ENCODE data around the gene SND1. TPM values are rescaled to one million over a fixed set of nuclear protein-coding genes. Genes with fewer than 3 reads are reported as not detected.

Gene SND1
- total RNA-seq, 1 donor from 2014 or later: 232 TPM

DNA sequence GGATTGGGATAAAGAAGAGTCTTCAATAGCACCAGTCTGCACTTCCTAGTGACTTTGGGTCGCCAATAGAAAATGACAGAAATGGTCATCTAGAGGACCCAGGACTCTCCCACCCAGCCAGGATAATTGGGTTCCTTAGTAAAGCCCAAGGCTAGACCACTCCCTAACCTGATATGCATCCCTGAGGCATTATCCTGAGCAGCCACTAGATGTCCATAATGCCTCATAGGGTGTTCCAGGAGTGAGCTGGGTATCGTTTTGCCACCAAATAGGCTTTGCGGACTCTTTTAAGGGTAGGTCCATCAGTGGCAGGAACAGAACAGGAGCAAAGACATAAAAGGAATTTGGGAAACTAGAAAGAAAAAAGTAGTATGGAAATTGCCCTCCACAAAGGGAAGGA, 383.7 kb downstream of the SND1 start:
- TF ChIP-seq, protein P1, sequence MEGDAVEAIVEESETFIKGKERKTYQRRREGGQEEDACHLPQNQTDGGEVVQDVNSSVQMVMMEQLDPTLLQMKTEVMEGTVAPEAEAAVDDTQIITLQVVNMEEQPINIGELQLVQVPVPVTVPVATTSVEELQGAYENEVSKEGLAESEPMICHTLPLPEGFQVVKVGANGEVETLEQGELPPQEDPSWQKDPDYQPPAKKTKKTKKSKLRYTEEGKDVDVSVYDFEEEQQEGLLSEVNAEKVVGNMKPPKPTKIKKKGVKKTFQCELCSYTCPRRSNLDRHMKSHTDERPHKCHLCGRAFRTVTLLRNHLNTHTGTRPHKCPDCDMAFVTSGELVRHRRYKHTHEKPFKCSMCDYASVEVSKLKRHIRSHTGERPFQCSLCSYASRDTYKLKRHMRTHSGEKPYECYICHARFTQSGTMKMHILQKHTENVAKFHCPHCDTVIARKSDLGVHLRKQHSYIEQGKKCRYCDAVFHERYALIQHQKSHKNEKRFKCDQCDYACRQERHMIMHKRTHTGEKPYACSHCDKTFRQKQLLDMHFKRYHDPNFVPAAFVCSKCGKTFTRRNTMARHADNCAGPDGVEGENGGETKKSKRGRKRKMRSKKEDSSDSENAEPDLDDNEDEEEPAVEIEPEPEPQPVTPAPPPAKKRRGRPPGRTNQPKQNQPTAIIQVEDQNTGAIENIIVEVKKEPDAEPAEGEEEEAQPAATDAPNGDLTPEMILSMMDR (IDR thresholded peaks at IDR 0.05; ENCODE audit: insufficient read depth, low read length, severe bottlenecking): peak; percentile 31
- DNase-seq (ENCODE audit: low read depth) (no peak), FAIRE-seq (no peak)
- Histone ChIP-seq H3K27me3 (ENCODE audit: control insufficient read depth, insufficient read depth, low read length) (no peaks in the 10 kb centered on the region), H3K4me3 (ENCODE audit: low read depth, low read length) (no peak overlapping the region), H3K36me3 (ENCODE audit: control insufficient read depth, insufficient read depth, low read length) (no peaks in the 10 kb centered on the region)

DNA sequence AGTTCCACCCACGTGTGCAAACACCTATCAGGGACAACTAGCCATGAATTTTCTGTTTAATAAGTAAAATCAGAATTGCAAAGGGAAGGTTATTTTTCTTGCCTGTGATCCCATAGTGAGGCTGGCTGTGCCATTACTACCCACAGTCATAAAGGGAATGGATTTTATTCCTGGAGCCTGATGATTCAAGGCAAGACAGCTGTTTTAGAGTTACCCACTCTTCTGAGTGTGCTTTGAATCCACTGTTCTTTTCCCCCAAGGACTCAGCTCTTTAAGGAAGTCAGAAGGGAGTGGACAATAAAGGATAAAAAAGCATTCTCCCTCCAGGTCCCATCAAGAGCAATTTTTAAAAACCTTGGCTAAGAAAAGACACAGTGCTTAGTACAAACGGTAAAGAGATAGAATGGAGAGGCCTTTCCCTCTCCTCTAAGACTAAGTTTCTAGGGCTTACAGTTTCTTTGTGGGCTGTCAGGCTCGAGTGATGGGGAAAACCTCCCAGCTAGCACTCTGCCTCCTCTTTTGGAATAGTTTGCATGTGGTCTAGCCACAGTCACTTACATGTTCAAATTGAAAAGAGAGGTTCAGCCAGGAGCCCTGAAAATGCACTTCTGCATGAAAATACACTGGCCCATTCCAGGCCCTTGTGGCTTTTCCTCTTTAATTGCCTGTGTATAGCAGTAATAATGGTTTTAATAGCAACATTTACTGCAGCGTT, 384.4 kb downstream of the SND1 start:
- TF ChIP-seq, protein P1 (IDR thresholded peaks at IDR 0.05; ENCODE audit: insufficient read depth, low read length, severe bottlenecking): no peak
- no peak for FAIRE-seq

DNA sequence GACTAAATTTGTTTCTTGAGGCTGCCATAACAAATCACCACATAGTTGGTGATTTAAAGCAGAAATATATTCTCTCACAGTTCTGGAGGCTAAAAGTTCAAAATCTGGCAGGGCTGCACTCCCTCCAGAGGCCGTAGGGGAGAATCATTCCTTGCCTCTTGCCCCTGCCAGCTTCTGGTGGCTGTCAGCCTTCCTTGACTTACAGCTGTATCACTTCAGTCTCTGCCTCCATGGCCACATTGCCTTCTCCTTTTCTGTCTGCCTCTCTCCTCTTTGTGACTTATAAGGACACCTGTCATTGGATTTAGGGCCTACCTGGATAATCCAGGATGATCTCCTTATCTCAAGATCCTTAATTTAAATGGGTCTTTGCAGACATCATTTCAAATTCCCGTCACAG, 385.1 kb downstream of the SND1 start:
- Histone ChIP-seq H3K36me3 (ENCODE audit: control insufficient read depth, insufficient read depth, low read length) (peaks cover under 1% of the 10 kb centered on the region), H3K27me3 (ENCODE audit: control insufficient read depth, insufficient read depth, low read length) (no peaks in the 10 kb centered on the region), H3K4me3 (ENCODE audit: low read depth, low read length) (no peak overlapping the region)
- TF ChIP-seq, protein P1 (IDR thresholded peaks at IDR 0.05; ENCODE audit: insufficient read depth, low read length, severe bottlenecking): no peak
- FAIRE-seq (no peak), DNase-seq (ENCODE audit: low read depth) (no peak)

More for the DNA sequence above, 384.4 kb downstream of the SND1 start:
- H3K36me3 ChIP-seq (ENCODE audit: control insufficient read depth, insufficient read depth, low read length): no peaks in the 10 kb centered on the region
- DNase-seq (ENCODE audit: low read depth): no peak
- H3K4me3 ChIP-seq (ENCODE audit: low read depth, low read length): no peak overlapping the region
- H3K27me3 ChIP-seq (ENCODE audit: control insufficient read depth, insufficient read depth, low read length): no peaks in the 10 kb centered on the region

DNA sequence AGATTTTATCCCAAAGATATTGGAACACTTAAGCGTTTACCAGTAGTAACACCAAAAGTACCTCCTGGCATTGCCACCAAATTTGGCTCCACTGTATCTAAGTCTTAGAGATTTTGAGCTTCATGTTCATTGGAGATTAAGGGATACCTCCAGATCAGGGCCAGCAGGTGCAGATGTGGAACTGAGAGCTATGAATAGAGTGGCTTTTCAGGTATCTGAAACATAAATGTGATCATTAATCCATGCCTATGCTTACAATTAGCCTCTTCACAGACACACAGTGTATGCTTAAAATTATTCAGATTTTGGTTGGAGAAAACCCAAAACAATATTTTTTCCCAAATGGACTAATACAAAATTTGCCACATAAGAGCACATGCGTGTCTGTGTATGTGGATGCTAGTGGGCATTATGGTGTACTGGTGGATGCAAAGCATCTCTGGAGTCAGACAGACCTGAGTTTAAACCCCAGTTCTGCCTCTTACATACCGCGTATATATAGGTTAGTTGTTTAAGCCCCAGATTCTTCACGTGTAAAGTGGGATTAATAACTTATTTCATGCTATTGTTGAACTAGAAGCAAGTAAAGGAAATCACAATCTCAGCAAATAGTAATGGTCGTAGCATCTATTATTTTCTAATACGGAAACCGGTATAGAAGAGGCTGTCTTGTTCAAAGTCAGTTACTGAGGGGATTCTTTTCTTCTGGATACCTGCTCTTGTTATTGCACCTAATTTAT, 386.1 kb downstream of the SND1 start:
- Histone ChIP-seq H3K36me3 (ENCODE audit: control insufficient read depth, insufficient read depth, low read length) (peaks cover 5% of the 10 kb centered on the region), H3K4me3 (ENCODE audit: low read depth, low read length) (no peak overlapping the region), H3K27me3 (ENCODE audit: control insufficient read depth, insufficient read depth, low read length) (no peaks in the 10 kb centered on the region)
- FAIRE-seq (no peak), DNase-seq (ENCODE audit: low read depth) (no peak)
- TF ChIP-seq, protein P1 (IDR thresholded peaks at IDR 0.05; ENCODE audit: insufficient read depth, low read length, severe bottlenecking): no peak

DNA sequence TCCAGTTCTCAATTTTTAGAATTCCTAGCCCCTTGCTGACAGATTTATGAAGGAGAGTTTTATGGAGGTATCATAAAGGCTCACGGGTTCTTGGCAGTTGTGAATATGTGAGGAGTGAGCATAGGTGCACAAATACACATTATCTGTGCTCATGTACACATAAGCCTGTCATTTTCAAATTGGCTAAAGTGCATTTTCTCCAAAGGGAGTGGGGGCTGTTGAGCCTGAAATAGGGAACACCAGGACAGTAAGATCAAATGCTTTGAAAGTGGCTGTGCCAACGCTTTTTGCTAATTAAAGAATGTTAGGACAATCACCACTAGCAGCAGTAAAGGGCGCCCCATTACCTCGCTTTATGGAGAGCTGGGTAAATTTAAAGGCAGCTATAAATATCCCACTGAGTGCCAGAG, 387.6 kb downstream of the SND1 start:
- Histone ChIP-seq H3K4me3 (ENCODE audit: low read depth, low read length) (no peak overlapping the region), H3K36me3 (ENCODE audit: control insufficient read depth, insufficient read depth, low read length) (peaks cover 5% of the 10 kb centered on the region), H3K27me3 (ENCODE audit: control insufficient read depth, insufficient read depth, low read length) (no peaks in the 10 kb centered on the region)
- no peak for DNase-seq (ENCODE audit: low read depth)
- TF ChIP-seq, protein P1 (IDR thresholded peaks at IDR 0.05; ENCODE audit: insufficient read depth, low read length, severe bottlenecking): no peak
- FAIRE-seq: no peak

Measured in bronchial epithelial cell (primary cell).